H9 (cell line): ENCODE results near the gene RNF215. TPM values are rescaled to one million over a fixed set of nuclear protein-coding genes. Genes with fewer than 3 reads are reported as not detected.

Experiments used
- DNase-seq: peaks from one replicate; pipeline ENCODE4 v3.0.0-alpha.2; 2017
- H2AFZ ChIP-seq: one replicate; pipeline ENCODE4 v1.6.1; 2013; ENCODE audit warnings: mild to moderate bottlenecking, low read length, control low read depth, moderate library complexity
- H2AK5ac ChIP-seq: 2 replicates; pipeline ENCODE4 v1.6.1; 2013; ENCODE audit warnings: low read length, control low read depth, mixed read lengths; ENCODE audit not compliant: insufficient read length
- H2BK120ac ChIP-seq: one replicate; pipeline ENCODE4 v1.6.1; 2013; ENCODE audit warnings: low read depth, mild to moderate bottlenecking, low read length, control low read depth, inconsistent platforms; ENCODE audit not compliant: poor library complexity, severe bottlenecking
- H2BK12ac ChIP-seq: 2 replicates; pipeline ENCODE4 v1.6.1; 2013; ENCODE audit warnings: low read length, control low read depth, mixed read lengths, low read depth; ENCODE audit not compliant: insufficient read length
- H2BK15ac ChIP-seq: 2 replicates; pipeline ENCODE4 v1.6.1; 2013; ENCODE audit warnings: low read depth, low read length, control low read depth
- H2BK20ac ChIP-seq: one replicate; pipeline ENCODE4 v1.6.1; 2013; ENCODE audit warnings: low read depth, mild to moderate bottlenecking, low read length, control low read depth, inconsistent platforms; ENCODE audit not compliant: poor library complexity, severe bottlenecking
- H2BK5ac ChIP-seq: 2 replicates; pipeline ENCODE4 v1.6.1; 2013; ENCODE audit warnings: low read length, control low read depth, mixed read lengths; ENCODE audit not compliant: insufficient read length
- H3K14ac ChIP-seq: 2 replicates; pipeline ENCODE4 v1.6.1; 2013; ENCODE audit warnings: low read length, control low read depth; ENCODE audit not compliant: insufficient read depth
- H3K18ac ChIP-seq: 2 replicates; pipeline ENCODE4 v1.6.1; 2013; ENCODE audit warnings: low read depth, mild to moderate bottlenecking, mixed read lengths, low read length, control low read depth; ENCODE audit not compliant: insufficient read length
- H3K23ac ChIP-seq: 2 replicates; pipeline ENCODE4 v1.6.1; 2013; ENCODE audit warnings: low read length, control low read depth, mixed read lengths, low read depth; ENCODE audit not compliant: insufficient read length
- H3K23me2 ChIP-seq: 2 replicates; pipeline ENCODE4 v1.6.1; 2013; ENCODE audit warnings: low read depth, mild to moderate bottlenecking, mixed read lengths, low read length, control low read depth; ENCODE audit not compliant: insufficient read length, poor library complexity, severe bottlenecking
- H3K27ac ChIP-seq: 2 replicates; pipeline ENCODE4 v1.5.1; 2013; ENCODE audit warnings: low read length, control low read depth, mixed read lengths, low read depth; ENCODE audit not compliant: insufficient read length
- H3K27me3 ChIP-seq: 2 replicates; pipeline ENCODE4 v1.6.1; 2013; ENCODE audit warnings: low read length, control low read depth, inconsistent platforms; ENCODE audit not compliant: insufficient read depth
- H3K4ac ChIP-seq: 2 replicates; pipeline ENCODE4 v1.6.1; 2013; ENCODE audit warnings: low read depth, mild to moderate bottlenecking, control low read depth, inconsistent platforms, low read length, moderate library complexity
- H3K4me1 ChIP-seq: 2 replicates; pipeline ENCODE4 v1.6.1; 2013; ENCODE audit warnings: low read length, control low read depth, inconsistent platforms; ENCODE audit not compliant: insufficient read depth
- H3K4me2 ChIP-seq: 2 replicates; pipeline ENCODE4 v1.6.1; 2013; ENCODE audit warnings: low read length, control low read depth, mixed read lengths; ENCODE audit not compliant: insufficient read length, insufficient read depth
- H3K56ac ChIP-seq: 2 replicates; pipeline ENCODE4 v1.6.1; 2013; ENCODE audit warnings: low read depth, mild to moderate bottlenecking, mixed read lengths, low read length, control low read depth; ENCODE audit not compliant: insufficient read length
- H3K79me1 ChIP-seq: 2 replicates; pipeline ENCODE4 v1.6.1; 2013; ENCODE audit warnings: low read depth, mild to moderate bottlenecking, moderate library complexity, low read length, control low read depth, inconsistent platforms; ENCODE audit not compliant: insufficient read depth, poor library complexity, severe bottlenecking
- H3K79me2 ChIP-seq: 2 replicates; pipeline ENCODE4 v1.6.1; 2013; ENCODE audit warnings: low read length, control low read depth, inconsistent platforms; ENCODE audit not compliant: insufficient read depth
- H3K9ac ChIP-seq: 2 replicates; pipeline ENCODE4 v1.6.1; 2013; ENCODE audit warnings: low read length, control low read depth, mixed read lengths; ENCODE audit not compliant: insufficient read length; ENCODE audit errors: extremely low read depth
- H3K9me3 ChIP-seq: one replicate; pipeline ENCODE4 v1.6.1; 2013; ENCODE audit warnings: low read depth, low read length, inconsistent platforms; ENCODE audit not compliant: control insufficient read depth
- H3T11ph ChIP-seq: one replicate; pipeline ENCODE4 v1.6.1; 2013; ENCODE audit warnings: mild to moderate bottlenecking, low read length, control low read depth, inconsistent platforms
- H4K20me1 ChIP-seq: one replicate; pipeline ENCODE4 v1.6.1; 2013; ENCODE audit not compliant: control insufficient read depth, insufficient read length, insufficient read depth
- H4K5ac ChIP-seq: 2 replicates; pipeline ENCODE4 v1.6.1; 2013; ENCODE audit warnings: low read depth, mild to moderate bottlenecking, mixed read lengths, low read length, control low read depth; ENCODE audit not compliant: insufficient read length
- H4K8ac ChIP-seq: replicated peaks from 2 replicates; pipeline ENCODE4 v1.6.1; 2013; ENCODE audit warnings: low read length, control low read depth, mixed read lengths, low read depth; ENCODE audit not compliant: insufficient read length
- H4K91ac ChIP-seq: 2 replicates; pipeline ENCODE4 v1.6.1; 2013; ENCODE audit warnings: low read depth, mild to moderate bottlenecking, moderate library complexity, mixed read lengths, low read length, control low read depth; ENCODE audit not compliant: insufficient read length
- H3K27ac Mint-ChIP-seq, 3 experiments: 2 replicates in 2 of 3; 3 replicates in 1 of 3; pipeline ENCODE4 v1.8.0; 2020 to 2021; ENCODE audit warnings: mixed read lengths in 3 of 3, mild to moderate bottlenecking in 1 of 3, moderate library complexity in 1 of 3
- H3K27me3 Mint-ChIP-seq: 2 replicates; pipeline ENCODE4 v1.8.0; 2021; ENCODE audit warnings: low read depth, mild to moderate bottlenecking, moderate library complexity, mixed read lengths
- H3K36me3 Mint-ChIP-seq, 3 experiments: 2 replicates in 2 of 3; 3 replicates in 1 of 3; pipeline ENCODE4 v1.8.0; 2020 to 2021; ENCODE audit warnings: low read depth in 3 of 3, mixed read lengths in 3 of 3; ENCODE audit not compliant: insufficient read depth in 1 of 3
- H3K4me1 Mint-ChIP-seq, 2 experiments: 2 replicates each; pipeline ENCODE4 v1.8.0; 2020; ENCODE audit warnings: mixed read lengths in 2 of 2
- H3K4me3 Mint-ChIP-seq, 2 experiments: 2 replicates in 1 of 2; 3 replicates in 1 of 2; pipeline ENCODE4 v1.8.0; 2020 to 2021; ENCODE audit warnings: mild to moderate bottlenecking in 2 of 2, mixed read lengths in 2 of 2, moderate library complexity in 1 of 2
- H3K9me3 Mint-ChIP-seq, 2 experiments: 2 replicates in 1 of 2; 3 replicates in 1 of 2; pipeline ENCODE4 v1.8.0; 2020; ENCODE audit warnings: mild to moderate bottlenecking in 2 of 2, mixed read lengths in 2 of 2, moderate library complexity in 1 of 2
- WGBS: extraction: QIAGEN DNeasy Blood & Tissue Kit; methylation state at CpG from one replicate; pipeline ENCODE4 v1.1.7; 2013; ENCODE audit warnings: missing lambda C conversion rate, low lambda C conversion rate, mixed read lengths; ENCODE audit not compliant: insufficient read length; ENCODE audit errors: extremely low coverage; 5-methylcytosine and 5-hydroxymethylcytosine counted together
- total RNA-seq: library from RNA; stranded (reverse); gene quantifications from 2 replicates; pipeline ENCODE4 v1.2.1, GENCODE V29; 2021
- TF ChIP-seq, protein P1 (sequence below): fragments of 200-600 bp; sonication (generic); conservative IDR thresholded peaks from 3 replicates; pipeline ENCODE4 v1.8.0; 2021; ENCODE audit warnings: antibody characterized with exemption, mild to moderate bottlenecking

RNF215 gene
- total RNA-seq, 1 experiment from 2014 or later = 24.5 TPM

- H3K4me1 ChIP-seq = peaks cover 7% of the 10 kb centered on the region; the same call in 1 of the 2 replicates
- H3K4me1 Mint-ChIP-seq = peaks cover 31 to 37% of the 10 kb centered on the region in 2 experiments
Observed at GRCh38 chr22:30422481-30423300, 35.5 kb upstream of the RNF215 start.

More at GRCh38 chr22:30422481-30423300, 35.5 kb upstream of the RNF215 start:
- peaks cover 8 to 44% (median 42%) of the 10 kb centered on the region in 3 experiments; a peak in 6 of 7 replicates for H3K36me3 Mint-ChIP-seq
- Histone ChIP-seq H3K27ac (peak overlapping the region; percentile 29), H2AK5ac (no peak overlapping the region), H3K79me1 (no peaks in the 10 kb centered on the region), H3K14ac (peak overlapping the region; percentile 85; the same call in 1 of the 2 replicates), H4K8ac (no peak overlapping the region), H3K18ac (peak overlapping the region; percentile 62), H3K4ac (no peak overlapping the region), H2BK12ac (no peak overlapping the region), H4K5ac (no peak overlapping the region), H2BK15ac (no peak overlapping the region), H3K79me2 (no peaks in the 10 kb centered on the region), H3K23me2 (peaks cover 21% of the 10 kb centered on the region), H2BK120ac (no peak overlapping the region), H3K9ac (peak overlapping the region; percentile 67), H3K56ac (no peak overlapping the region), H3K27me3 (no peaks in the 10 kb centered on the region), H3K4me2 (peak overlapping the region; percentile 83), H4K20me1 (no peaks in the 10 kb centered on the region), H4K91ac (peak overlapping the region; percentile 15), H3T11ph (no peak overlapping the region), H2AFZ (no peak overlapping the region), H2BK20ac (no peak overlapping the region), H2BK5ac (no peak overlapping the region), H3K23ac (no peak overlapping the region), H3K9me3 (no peaks in the 10 kb centered on the region)
- TF ChIP-seq, protein P1, sequence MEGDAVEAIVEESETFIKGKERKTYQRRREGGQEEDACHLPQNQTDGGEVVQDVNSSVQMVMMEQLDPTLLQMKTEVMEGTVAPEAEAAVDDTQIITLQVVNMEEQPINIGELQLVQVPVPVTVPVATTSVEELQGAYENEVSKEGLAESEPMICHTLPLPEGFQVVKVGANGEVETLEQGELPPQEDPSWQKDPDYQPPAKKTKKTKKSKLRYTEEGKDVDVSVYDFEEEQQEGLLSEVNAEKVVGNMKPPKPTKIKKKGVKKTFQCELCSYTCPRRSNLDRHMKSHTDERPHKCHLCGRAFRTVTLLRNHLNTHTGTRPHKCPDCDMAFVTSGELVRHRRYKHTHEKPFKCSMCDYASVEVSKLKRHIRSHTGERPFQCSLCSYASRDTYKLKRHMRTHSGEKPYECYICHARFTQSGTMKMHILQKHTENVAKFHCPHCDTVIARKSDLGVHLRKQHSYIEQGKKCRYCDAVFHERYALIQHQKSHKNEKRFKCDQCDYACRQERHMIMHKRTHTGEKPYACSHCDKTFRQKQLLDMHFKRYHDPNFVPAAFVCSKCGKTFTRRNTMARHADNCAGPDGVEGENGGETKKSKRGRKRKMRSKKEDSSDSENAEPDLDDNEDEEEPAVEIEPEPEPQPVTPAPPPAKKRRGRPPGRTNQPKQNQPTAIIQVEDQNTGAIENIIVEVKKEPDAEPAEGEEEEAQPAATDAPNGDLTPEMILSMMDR = no peak
- no CpG with 5 or more reads among the region's 18 CpGs for WGBS
- H3K27ac Mint-ChIP-seq = peak overlapping the region; percentile 90 to 96 (median 95)
- H3K27me3 Mint-ChIP-seq = no peaks in the 10 kb centered on the region; the same call in 1 of the 2 replicates
- no peaks in the 10 kb centered on the region for H3K9me3 Mint-ChIP-seq
- peak overlapping the region; percentile 87 to 93 for H3K4me3 Mint-ChIP-seq
- DNase-seq = peak; percentile 76
